B cell (primary cell): ENCODE results near the gene ACAP3. TPM values are rescaled to one million over a fixed set of nuclear protein-coding genes. Genes with fewer than 3 reads are reported as not detected.

ENCODE experiments used
- ATAC-seq: fragments of 200-7000 bp; cut with Tn5 transposase; one replicate; pipeline ENCODE4 v1.10.0; 2021; ENCODE audit warnings: low read depth, mild to moderate bottlenecking, moderate number of reproducible peaks, moderate library complexity
- CTCF ChIA-PET: fragments of 350-600 bp; sonication (Branson Sonifier 250); formaldehyde crosslinking; loops from one replicate; lab custom pipeline; 2021; ENCODE audit warnings: antibody characterized with exemption, inconsistent platforms; lab: Charles Lee
- POLR2A ChIA-PET: fragments of 350-600 bp; sonication (Branson Sonifier 250); formaldehyde crosslinking; loops from one replicate; lab custom pipeline; 2021; ENCODE audit warnings: antibody characterized with exemption; lab: Charles Lee
- DNase-seq: peaks from one replicate; pipeline ENCODE4 v3.0.0; 2013
- H2AFZ ChIP-seq: 2 replicates; pipeline ENCODE4 v1.6.1; 2012; ENCODE audit warnings: mild to moderate bottlenecking, low read depth, low read length; ENCODE audit not compliant: insufficient read depth, poor library complexity, severe bottlenecking
- H3K27ac ChIP-seq, 2 donors: 1 replicate in 1 of 2; 2 replicates in 1 of 2; pipeline ENCODE4 v1.5.1; 2012 to 2013; ENCODE audit warnings: low read length in 2 of 2, mild to moderate bottlenecking in 2 of 2, moderate library complexity in 1 of 2
- H3K27me3 ChIP-seq, 4 experiments: fragments of 200-600 bp in 1 of 4; sonication (generic) in 1 of 4; replicated peaks in 1 of 4; 1 replicate in 2 of 4; 2 replicates in 2 of 4; pipeline versions ENCODE4 v1.6.1 to v1.7.0; 2013 to 2016; ENCODE audit warnings: low read length in 3 of 4, mild to moderate bottlenecking in 2 of 4, mixed read lengths in 1 of 4, moderate library complexity in 1 of 4; ENCODE audit not compliant: insufficient read depth in 4 of 4, control insufficient read depth in 3 of 4; ENCODE audit errors: control extremely low read depth in 1 of 4
- H3K36me3 ChIP-seq, 2 experiments: replicated peaks in 1 of 2; 1 replicate in 1 of 2; 2 replicates in 1 of 2; pipeline versions ENCODE4 v1.6.1 to v1.7.1; 2013; ENCODE audit warnings: low read length in 1 of 2; ENCODE audit not compliant: insufficient read depth in 2 of 2, control insufficient read depth in 1 of 2; ENCODE audit errors: control extremely low read depth in 1 of 2, extremely low read depth in 1 of 2
- H3K4me1 ChIP-seq, 2 donors: fragments of 200-600 bp in 1 of 2; sonication (generic) in 1 of 2; 1 replicate in 1 of 2; 2 replicates in 1 of 2; pipeline versions ENCODE4 v1.5.1 to v1.6.1; 2013 to 2017; ENCODE audit warnings: low read length in 2 of 2; ENCODE audit not compliant: control insufficient read depth in 2 of 2, insufficient read depth in 2 of 2
- H3K4me2 ChIP-seq: replicated peaks from 2 replicates; pipeline ENCODE3; 2012; ENCODE audit warnings: mild to moderate bottlenecking, low read depth, low read length; ENCODE audit not compliant: poor library complexity, severe bottlenecking
- H3K4me3 ChIP-seq, 5 experiments: fragments of 200-600 bp in 1 of 5; sonication (generic) in 1 of 5; 1 replicate in 3 of 5; 2 replicates in 2 of 5; pipeline versions ENCODE4 v1.5.1 to v1.7.0; 2011 to 2016; ENCODE audit warnings: low read length in 4 of 5, mild to moderate bottlenecking in 4 of 5, low read depth in 2 of 5, control low read depth in 1 of 5, moderate library complexity in 1 of 5; ENCODE audit not compliant: insufficient read depth in 1 of 5; ENCODE audit errors: control extremely low read depth in 1 of 5, extremely low read depth in 1 of 5
- H3K79me2 ChIP-seq: fragments of 200-600 bp; sonication (generic); one replicate; pipeline ENCODE4 v1.6.0; 2016; ENCODE audit warnings: low read length; ENCODE audit not compliant: control insufficient read depth, insufficient read depth
- H3K9ac ChIP-seq: fragments of 200-600 bp; sonication (generic); 2 replicates; pipeline ENCODE4 v1.6.1; 2017; ENCODE audit warnings: mild to moderate bottlenecking, low read length, moderate library complexity
- H3K9me3 ChIP-seq, 3 donors: one replicate each; pipeline versions ENCODE4 v1.6.1 to v1.7.1; 2013; ENCODE audit warnings: low read length in 2 of 3; ENCODE audit not compliant: control insufficient read depth in 2 of 3, insufficient read depth in 1 of 3; ENCODE audit errors: control extremely low read depth in 1 of 3
- H4K20me1 ChIP-seq: 2 replicates; pipeline ENCODE4 v1.6.0; 2012; ENCODE audit warnings: mild to moderate bottlenecking, low read length; ENCODE audit not compliant: insufficient read depth, control insufficient read depth, poor library complexity, severe bottlenecking
- H3K27ac Mint-ChIP-seq: one replicate; pipeline ENCODE4 v1.8.0; 2021; ENCODE audit warnings: mixed read lengths
- H3K27me3 Mint-ChIP-seq: one replicate; pipeline ENCODE4 v1.8.0; 2021; ENCODE audit warnings: mixed read lengths
- H3K4me1 Mint-ChIP-seq: one replicate; pipeline ENCODE4 v1.8.0; 2021; ENCODE audit warnings: mixed read lengths
- H3K4me3 Mint-ChIP-seq: one replicate; pipeline ENCODE4 v1.8.0; 2021; ENCODE audit warnings: mixed read lengths
- H3K9me3 Mint-ChIP-seq: one replicate; pipeline ENCODE4 v1.8.0; 2022; ENCODE audit warnings: mixed read lengths; ENCODE audit not compliant: insufficient read depth
- CTCF ChIP-seq: fragments of 200-600 bp; IDR thresholded peaks from one replicate; pipeline ENCODE4 v1.8.0; 2022; ENCODE audit warnings: antibody characterized with exemption, mild to moderate bottlenecking
- EZH2 ChIP-seq: IDR thresholded peaks from 2 replicates; pipeline ENCODE4 v1.6.1; 2012; ENCODE audit warnings: borderline replicate concordance, low read depth, mild to moderate bottlenecking, moderate library complexity, low read length; ENCODE audit not compliant: insufficient read depth, poor library complexity, severe bottlenecking
- WGBS: methylation state at CpG from one replicate; pipeline ENCODE4 v1.1.5; 2013; ENCODE audit warnings: missing lambda C conversion rate; ENCODE audit not compliant: insufficient coverage; 5-methylcytosine and 5-hydroxymethylcytosine counted together
- intact Hi-C: fragments of 100-400 bp; cut with micrococcal nuclease; formaldehyde crosslinking; loops from one replicate; pipeline ENCODE4 v1.10.0; 2022
- polyA plus RNA-seq: library from polyadenylated mRNA; depleted of rRNA; stranded (reverse); fragments of >200 nt; gene quantifications from 2 replicates; pipeline ENCODE4 v1.2.3, GENCODE V29; 2012
- total RNA-seq, 2 donors: library from RNA; stranded (reverse); fragments of 120-200 nt in 1 of 2; gene quantifications; 1 replicate in 1 of 2; 2 replicates in 1 of 2; pipeline versions ENCODE4 v1.2.3 to v1.2.4, GENCODE V29; 2013 to 2022

The ACAP3 gene
- total and polyA plus RNA-seq, 2 donors (not counting 1 experiment from before 2014, with no cell fraction given) = 40.7 to 124 TPM

- H3K4me1 Mint-ChIP-seq = peaks cover 28% of the 10 kb centered on the region
- Histone ChIP-seq H3K36me3 (peaks cover 0 to 31% of the 10 kb centered on the region in 2 experiments), H3K4me2 (peak overlapping the region; percentile 99), H3K79me2 (peaks cover 30% of the 10 kb centered on the region), H3K9ac (peak overlapping the region; percentile 87), H4K20me1 (peaks cover 34% of the 10 kb centered on the region), H3K4me3 (peak overlapping the region in 4 of 5 experiments; percentile 77 to 84 (median 80)), H2AFZ (peak overlapping the region; percentile 93), H3K27me3 (no peaks in the 10 kb centered on the region), H3K27ac (peak overlapping the region in 1 of 2 donors; percentile 85), H3K9me3 (no peaks in the 10 kb centered on the region), H3K4me1 (peaks cover 34 to 38% of the 10 kb centered on the region in 2 donors)
- no peak for ATAC-seq
- ChIA-PET POLR2A (no interaction called here), CTCF (interaction anchor here (0.7 to 1.1 kb wide), 3 partner anchors 12 to 196 kb away, joined by 3 read pairs; no protein-coding TSS in a partner anchor)
- no peak for TF ChIP-seq CTCF
- no peak for TF ChIP-seq EZH2
- H3K4me3 Mint-ChIP-seq = peak overlapping the region; percentile 74
- H3K27ac Mint-ChIP-seq = peak overlapping the region; percentile 73
- H3K9me3 Mint-ChIP-seq = no peaks in the 10 kb centered on the region
- intact Hi-C loops = loop anchor here (5.0 kb wide), 3 partner anchors 77 to 297 kb away; partner anchors contain the start of genes B3GALT6, ISG15 and SDF4
- DNase-seq = peak; percentile 54
- no peaks in the 10 kb centered on the region for H3K27me3 Mint-ChIP-seq
- WGBS = 54% methylated on average over 51 of the region's 57 CpGs
Measured at GRCh38 chr1:1309251-1310108, 1.8 kb upstream of the ACAP3 start.
